SK-N-SH treated with all-trans-retinoic acid at 6 μM for 48 hours (cell line): ENCODE data around the gene ABT1.
"Not testable (repeated sequence)": the region's sequence is repeated elsewhere in the genome, so short reads cannot be mapped to it uniquely, and the experiment has no call there.

Experiments
- ATAC-seq: fragments of 200-7000 bp; cut with Tn5 transposase; 3 replicates; pipeline ENCODE4 v1.9.1; 2020; ENCODE audit warnings: mild to moderate bottlenecking, moderate library complexity
- BACH2 ChIP-seq: fragments of 250-450 bp; sonication (Bioruptor Pico); IDR thresholded peaks from 2 replicates; pipeline ENCODE4 v1.9.0; 2021; ENCODE audit warnings: mild to moderate bottlenecking, borderline replicate concordance
- CREB5 ChIP-seq: fragments of 250-450 bp; sonication (Bioruptor Pico); IDR thresholded peaks from 2 replicates; pipeline ENCODE4 v1.5.1; 2020; ENCODE audit warnings: low read depth, mild to moderate bottlenecking, moderate library complexity
- CSRNP3 ChIP-seq: fragments of 250-450 bp; sonication (Bioruptor Pico); IDR thresholded peaks from 2 replicates; pipeline ENCODE4 v1.5.1; 2021; ENCODE audit warnings: mild to moderate bottlenecking, moderate library complexity
- GLIS3 ChIP-seq: fragments of 250-450 bp; sonication (Bioruptor Pico); IDR thresholded peaks from 2 replicates; pipeline ENCODE4 v1.5.0; 2020; ENCODE audit warnings: mild to moderate bottlenecking, moderate library complexity
- ISL1 ChIP-seq: fragments of 250-450 bp; sonication (Bioruptor Pico); IDR thresholded peaks from 2 replicates; pipeline ENCODE4 v2.1.2; 2022; ENCODE audit warnings: mild to moderate bottlenecking, moderate library complexity
- OSR1 ChIP-seq: fragments of 250-450 bp; sonication (Bioruptor Pico); IDR thresholded peaks from 2 replicates; pipeline ENCODE4 v1.8.0; 2022; ENCODE audit warnings: moderate library complexity, mild to moderate bottlenecking, inconsistent platforms
- PATZ1 ChIP-seq: fragments of 250-450 bp; sonication (Bioruptor Pico); IDR thresholded peaks from 2 replicates; pipeline ENCODE4 v1.8.0; 2020; ENCODE audit warnings: mild to moderate bottlenecking, moderate library complexity, borderline replicate concordance
- POU6F1 ChIP-seq: fragments of 250-450 bp; sonication (Bioruptor Pico); IDR thresholded peaks from 2 replicates; pipeline ENCODE4 v1.8.0; 2021; ENCODE audit warnings: low read depth, mild to moderate bottlenecking, moderate library complexity, borderline replicate concordance
- PPARA ChIP-seq: fragments of 250-450 bp; sonication (Bioruptor Pico); IDR thresholded peaks from 2 replicates; pipeline ENCODE4 v1.5.0; 2020; ENCODE audit warnings: mild to moderate bottlenecking, borderline replicate concordance
- RARB ChIP-seq: fragments of 250-450 bp; sonication (Bioruptor Pico); IDR thresholded peaks from 2 replicates; pipeline ENCODE4 v1.8.0; 2021; ENCODE audit warnings: mild to moderate bottlenecking, moderate library complexity
- TCF4 ChIP-seq: fragments of 250-450 bp; sonication (Bioruptor Pico); IDR thresholded peaks from 2 replicates; pipeline ENCODE4 v1.8.0; 2021; ENCODE audit warnings: mild to moderate bottlenecking, moderate library complexity, borderline replicate concordance
- TOX ChIP-seq: fragments of 250-450 bp; sonication (Bioruptor Pico); IDR thresholded peaks from 2 replicates; pipeline ENCODE4 v1.8.0; 2021; ENCODE audit warnings: mild to moderate bottlenecking, moderate library complexity, borderline replicate concordance
- ZFP3 ChIP-seq: fragments of 250-450 bp; sonication (Bioruptor Pico); IDR thresholded peaks from 2 replicates; pipeline ENCODE4 v1.5.0; 2020; ENCODE audit warnings: mild to moderate bottlenecking, moderate library complexity
- ZFP30 ChIP-seq: fragments of 450-650 bp; formaldehyde crosslinking; IDR thresholded peaks from 2 replicates; pipeline ENCODE4 v1.5.0; 2022; ENCODE audit warnings: mild to moderate bottlenecking, moderate library complexity
- ZNF565 ChIP-seq: fragments of 450-650 bp; formaldehyde crosslinking; conservative IDR thresholded peaks from 2 replicates; pipeline ENCODE4 v1.5.0; 2020; ENCODE audit warnings: low read depth, mild to moderate bottlenecking, moderate library complexity
- ZNF70 ChIP-seq: fragments of 450-650 bp; formaldehyde crosslinking; IDR thresholded peaks from 2 replicates; pipeline ENCODE4 v1.5.0; 2020; ENCODE audit warnings: mild to moderate bottlenecking, moderate library complexity
- TF ChIP-seq, protein P1 (sequence below): fragments of 250-450 bp; sonication (Bioruptor Pico); IDR thresholded peaks from 2 replicates; pipeline ENCODE4 v1.5.0; 2020; ENCODE audit warnings: mild to moderate bottlenecking, moderate library complexity

The ABT1 gene

DNA sequence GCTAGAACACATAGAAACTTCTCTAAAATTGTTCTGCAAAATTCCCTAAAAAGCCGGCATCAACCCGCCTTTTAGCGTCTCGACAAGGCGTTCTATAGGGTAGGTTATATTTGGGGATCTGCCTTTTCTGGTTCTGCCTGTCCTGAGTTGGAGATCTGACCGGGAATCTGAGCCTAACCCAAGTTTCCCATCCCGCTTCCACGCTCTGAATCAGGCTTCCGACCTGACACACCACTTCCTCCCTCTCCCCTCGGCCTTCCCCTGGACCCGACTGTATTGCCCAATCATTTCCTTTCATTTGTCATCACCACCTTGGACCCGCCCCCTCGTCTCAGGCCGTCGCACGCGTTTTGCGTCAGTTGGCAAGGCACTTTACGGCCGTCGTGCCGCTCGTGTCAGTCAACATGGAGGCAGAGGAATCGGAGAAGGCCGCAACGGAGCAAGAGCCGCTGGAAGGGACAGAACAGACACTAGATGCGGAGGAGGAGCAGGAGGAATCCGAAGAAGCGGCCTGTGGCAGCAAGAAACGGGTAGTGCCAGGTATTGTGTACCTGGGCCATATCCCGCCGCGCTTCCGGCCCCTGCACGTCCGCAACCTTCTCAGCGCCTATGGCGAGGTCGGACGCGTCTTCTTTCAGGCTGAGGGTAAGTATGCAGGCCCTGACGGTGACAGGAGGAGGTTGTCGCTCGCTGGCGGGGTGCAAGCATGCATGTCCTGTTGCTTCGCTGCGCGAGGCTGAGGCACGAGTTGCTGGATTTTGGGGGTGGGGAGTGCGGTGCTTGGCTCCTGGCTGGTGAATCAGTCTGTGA, at the start of gene ABT1:
TSS of gene ABT1 (plus strand) at position 375 of the 810 bp plus-strand sequence. CDS start at position 405, 30 bp downstream.
- ATAC-seq = peak; percentile 92

GRCh38 chr6:26547363-26547762, 49.4 kb upstream of the ABT1 start:
- ATAC-seq = not testable (repeated sequence)

More for the DNA sequence above, at the start of gene ABT1:
- TF ChIP-seq TOX (CRISPR knock-in tag) (no peak), TCF4 (CRISPR knock-in tag) (no peak), ZFP3 (no peak), PATZ1 (no peak), ZNF70 (CRISPR knock-in tag) (no peak), POU6F1 (no peak), GLIS3 (CRISPR knock-in tag) (no peak)
- TF ChIP-seq, protein P1, sequence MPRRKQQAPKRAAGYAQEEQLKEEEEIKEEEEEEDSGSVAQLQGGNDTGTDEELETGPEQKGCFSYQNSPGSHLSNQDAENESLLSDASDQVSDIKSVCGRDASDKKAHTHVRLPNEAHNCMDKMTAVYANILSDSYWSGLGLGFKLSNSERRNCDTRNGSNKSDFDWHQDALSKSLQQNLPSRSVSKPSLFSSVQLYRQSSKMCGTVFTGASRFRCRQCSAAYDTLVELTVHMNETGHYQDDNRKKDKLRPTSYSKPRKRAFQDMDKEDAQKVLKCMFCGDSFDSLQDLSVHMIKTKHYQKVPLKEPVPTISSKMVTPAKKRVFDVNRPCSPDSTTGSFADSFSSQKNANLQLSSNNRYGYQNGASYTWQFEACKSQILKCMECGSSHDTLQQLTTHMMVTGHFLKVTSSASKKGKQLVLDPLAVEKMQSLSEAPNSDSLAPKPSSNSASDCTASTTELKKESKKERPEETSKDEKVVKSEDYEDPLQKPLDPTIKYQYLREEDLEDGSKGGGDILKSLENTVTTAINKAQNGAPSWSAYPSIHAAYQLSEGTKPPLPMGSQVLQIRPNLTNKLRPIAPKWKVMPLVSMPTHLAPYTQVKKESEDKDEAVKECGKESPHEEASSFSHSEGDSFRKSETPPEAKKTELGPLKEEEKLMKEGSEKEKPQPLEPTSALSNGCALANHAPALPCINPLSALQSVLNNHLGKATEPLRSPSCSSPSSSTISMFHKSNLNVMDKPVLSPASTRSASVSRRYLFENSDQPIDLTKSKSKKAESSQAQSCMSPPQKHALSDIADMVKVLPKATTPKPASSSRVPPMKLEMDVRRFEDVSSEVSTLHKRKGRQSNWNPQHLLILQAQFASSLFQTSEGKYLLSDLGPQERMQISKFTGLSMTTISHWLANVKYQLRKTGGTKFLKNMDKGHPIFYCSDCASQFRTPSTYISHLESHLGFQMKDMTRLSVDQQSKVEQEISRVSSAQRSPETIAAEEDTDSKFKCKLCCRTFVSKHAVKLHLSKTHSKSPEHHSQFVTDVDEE (CRISPR knock-in tag) = no peak

DNA sequence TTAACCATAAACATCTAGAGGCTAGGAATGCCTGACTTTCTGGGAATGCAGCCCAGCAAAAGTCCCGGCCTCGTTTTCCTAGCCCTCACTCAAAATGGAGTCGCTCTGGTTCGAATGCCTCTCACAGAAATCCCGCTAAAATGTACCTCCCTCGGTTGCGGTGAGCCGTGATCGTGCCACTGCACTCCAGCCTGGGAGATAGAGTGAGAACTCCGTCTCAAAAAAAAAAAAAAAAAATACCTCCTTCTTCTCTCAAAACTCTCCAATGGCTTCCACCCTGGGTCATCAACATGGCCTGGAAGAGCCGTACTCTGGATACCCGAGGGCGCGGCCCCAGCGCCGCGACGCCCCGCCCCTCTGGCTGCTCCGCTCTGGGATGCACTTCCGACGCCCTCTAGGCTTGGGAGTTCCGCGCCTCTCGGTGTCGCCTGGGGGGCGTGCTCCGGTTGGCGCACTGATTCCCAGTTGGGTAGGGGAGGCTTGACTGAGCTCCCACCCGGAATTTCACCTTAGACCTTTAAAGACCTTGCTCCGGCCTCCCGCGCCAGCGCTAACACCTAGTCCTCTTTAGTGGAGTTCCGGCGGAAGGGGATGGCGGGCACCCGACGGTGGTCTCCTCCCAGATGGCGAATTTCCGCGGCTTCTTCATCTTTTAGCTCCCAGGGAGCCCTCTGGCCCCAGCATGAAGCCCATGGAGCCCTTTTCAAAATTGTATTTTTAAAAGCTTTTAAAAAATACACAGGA, 46.3 kb upstream of the ABT1 start:
- ATAC-seq = peak; percentile 58
- peak; percentile 98 for TF ChIP-seq PPARA (CRISPR knock-in tag)
- TF ChIP-seq CREB5 (CRISPR knock-in tag) = peak; percentile 94
- TF ChIP-seq ZNF565 = peak; percentile 96
- TF ChIP-seq, protein P1 (CRISPR knock-in tag) = peak; percentile 99
- TF ChIP-seq ZFP3 = peak; percentile 94
- TF ChIP-seq PATZ1 = peak; percentile 81
- peak; percentile 99 for TF ChIP-seq OSR1
- TF ChIP-seq ZFP30 (CRISPR knock-in tag) = 0 out of 2 replicates have a peak, but pooled peaks have one; percentile 25
- peak; percentile 88 for TF ChIP-seq ISL1
- peak; percentile 94 for TF ChIP-seq RARB
- peak; percentile 71 for TF ChIP-seq ZNF70 (CRISPR knock-in tag)
- TF ChIP-seq GLIS3 (CRISPR knock-in tag) = peak; percentile 96
- peak; percentile 92; the same call in 1 of the 2 replicates for TF ChIP-seq POU6F1
- peak; percentile 98 for TF ChIP-seq BACH2 (CRISPR knock-in tag)
- peak; percentile 92 for TF ChIP-seq TOX (CRISPR knock-in tag)
- TF ChIP-seq CSRNP3 = peak; percentile 94
- TF ChIP-seq TCF4 (CRISPR knock-in tag) = peak; percentile 40; the same call in 1 of the 2 replicates
